ENCODE results near the gene ARRB1. TPM values are rescaled to one million over a fixed set of nuclear protein-coding genes. Genes with fewer than 3 reads are reported as not detected.

Gene ARRB1
- total and polyA plus RNA-seq, 9 of the 15 experiments (the other 6 are each of a cell fraction or from before 2014, with no cell fraction given), result 6.6 to 45.4 (median 28.5) TPM

GRCh38 chr11:75349521-75350116 lies 1.8 kb downstream of the ARRB1 start (continued):
- TF ChIP-seq E2F5 (CRISPR knock-in tag; IDR thresholded peaks at IDR 0.05), result no peak
- TF ChIP-seq ZBTB9 (CRISPR knock-in tag; IDR thresholded peaks at IDR 0.05), result peak; percentile 40; the same call in 1 of the 2 replicates
- TF ChIP-seq ARID4B (CRISPR knock-in tag; IDR thresholded peaks at IDR 0.05), result peak; percentile 53; the same call in 1 of the 2 replicates
- no peak for TF ChIP-seq GTF2F1 (IDR thresholded peaks at IDR 0.05; ENCODE audit: low read depth, low read length)
- TF ChIP-seq UBTF (IDR thresholded peaks at IDR 0.05; ENCODE audit: borderline replicate concordance in 1 of 2, low read depth in 2 of 2, low read length in 2 of 2), result 0 out of 4 replicates have a peak, but pooled peaks of 1 of the 2 experiments have one; percentile 66
- TF ChIP-seq SMAD4 (CRISPR knock-in tag; conservative IDR thresholded peaks at IDR 0.05), result peak; percentile 49
- TF ChIP-seq BRF2 (IDR thresholded peaks at IDR 0.05; ENCODE audit: borderline replicate concordance, insufficient read depth, insufficient read length), result no peak
- 0 out of 2 replicates have a peak, but pooled peaks have one; percentile 40 for TF ChIP-seq ELF4 (CRISPR knock-in tag; IDR thresholded peaks at IDR 0.05)
- TF ChIP-seq ZBTB26 (CRISPR knock-in tag; IDR thresholded peaks at IDR 0.05), result no peak
- no peak for TF ChIP-seq IRF1 (CRISPR knock-in tag; IDR thresholded peaks at IDR 0.05; ENCODE audit: borderline replicate concordance)
- TF ChIP-seq CBX5 (IDR thresholded peaks at IDR 0.05; ENCODE audit: borderline replicate concordance, low read depth), result no peak
- no peak for TF ChIP-seq ZNF586 (CRISPR knock-in tag; conservative IDR thresholded peaks at IDR 0.05)
- TF ChIP-seq SAFB2 (IDR thresholded peaks at IDR 0.05; ENCODE audit: borderline replicate concordance, low read depth, low read length, severe bottlenecking), result no peak
